A549 (cell line): ENCODE measurements around the gene TBC1D22A. TPM values are rescaled to one million over a fixed set of nuclear protein-coding genes. Genes with fewer than 3 reads are reported as not detected.

Source experiments
- ATAC-seq, 2 experiments: fragments of 200-7000 bp in 1 of 2; fragments of >200 bp in 1 of 2; cut with Nextera tagmentation in 1 of 2; cut with Tn5 transposase in 1 of 2; 3 replicates each; pipeline versions ENCODE4 v1.8.0 to v1.9.1; 2018 to 2020; ENCODE audit warnings: mild to moderate bottlenecking in 1 of 2, moderate library complexity in 1 of 2
- CTCF ChIA-PET: fragments of 300-600 bp; sonication (Branson Sonifier 250); formaldehyde crosslinking; extraction: SDS; loops from one replicate; lab custom pipeline; 2021; ENCODE audit warnings: antibody characterized with exemption, inconsistent platforms; lab: Yijun Ruan, JAX
- POLR2A ChIA-PET: fragments of 350-600 bp; formaldehyde crosslinking; extraction: SDS; loops from one replicate; lab custom pipeline; 2021; ENCODE audit warnings: antibody characterized with exemption, inconsistent platforms; lab: Yijun Ruan, JAX
- DNase-seq, 2 experiments: peaks; one replicate each; pipeline versions ENCODE4 v3.0.0 to v3.0.0-alpha.2; 2011 to 2016; ENCODE audit warnings: low read depth in 1 of 2, low spot score in 1 of 2
- FAIRE-seq: peaks from 2 replicates; lab custom pipeline; 2011; peaks lifted over from hg19 to GRCh38; lab: Jason Lieb, UNC
- H3K27ac ChIP-seq, 2 experiments: fragments of >200 bp; sonication (Bioruptor Twin); formaldehyde crosslinking; 3 replicates each; pipeline ENCODE4 v1.5.1; 2016 to 2017
- H3K4me1 ChIP-seq: fragments of >200 bp; sonication (Bioruptor Twin); formaldehyde crosslinking; 3 replicates; pipeline ENCODE4 v1.6.1; 2016
- H3K4me2 ChIP-seq: fragments of >200 bp; sonication (Bioruptor Twin); formaldehyde crosslinking; 3 replicates; pipeline ENCODE4 v1.6.1; 2016
- H3K4me3 ChIP-seq: fragments of >200 bp; sonication (Bioruptor Twin); formaldehyde crosslinking; 3 replicates; pipeline ENCODE4 v1.5.1; 2016
- H3K9me3 ChIP-seq: fragments of >200 bp; sonication (Bioruptor Twin); formaldehyde crosslinking; 3 replicates; pipeline ENCODE4 v1.6.1; 2016
- BHLHE40 ChIP-seq: IDR thresholded peaks from 2 replicates; pipeline ENCODE4 v1.6.1; 2012; ENCODE audit warnings: low read depth, low read length, inconsistent platforms
- CBX8 ChIP-seq: fragments of 200-600 bp; sonication (generic); IDR thresholded peaks from 2 replicates; pipeline ENCODE4 v1.6.1; 2016
- CHD4 ChIP-seq: fragments of 200-600 bp; sonication (generic); IDR thresholded peaks from 2 replicates; pipeline ENCODE4 v1.6.1; 2016; ENCODE audit warnings: antibody characterized with exemption, mild to moderate bottlenecking, borderline replicate concordance
- E2F6 ChIP-seq: IDR thresholded peaks from 2 replicates; pipeline ENCODE4 v1.6.1; 2012; ENCODE audit warnings: low read depth, borderline replicate concordance
- EHMT2 ChIP-seq: fragments of 200-600 bp; sonication (generic); IDR thresholded peaks from 2 replicates; pipeline ENCODE4 v1.6.1; 2016; ENCODE audit warnings: antibody characterized with exemption, low read depth, mild to moderate bottlenecking, moderate library complexity
- ESRRA ChIP-seq: fragments of 150-350 bp; IDR thresholded peaks from 2 replicates; pipeline ENCODE4 v1.6.1; 2014; ENCODE audit warnings: mild to moderate bottlenecking, low read length, borderline replicate concordance
- FOSB ChIP-seq: fragments of 250-450 bp; sonication (Bioruptor Pico); IDR thresholded peaks from 2 replicates; pipeline ENCODE4 v1.5.0; 2020; ENCODE audit warnings: mild to moderate bottlenecking, moderate library complexity
- FOSL2 ChIP-seq, 2 experiments: fragments of 450-650 bp in 1 of 2; fragments of >200 bp in 1 of 2; sonication (Bioruptor Twin) in 1 of 2; formaldehyde crosslinking; IDR thresholded peaks; 2 replicates each; pipeline versions ENCODE4 v1.5.0 to v1.6.1; 2016 to 2020; ENCODE audit warnings: mild to moderate bottlenecking in 1 of 2, moderate library complexity in 1 of 2
- GATA3 ChIP-seq: IDR thresholded peaks from 2 replicates; pipeline ENCODE4 v1.6.1; 2012; ENCODE audit warnings: borderline replicate concordance
- HDAC2 ChIP-seq: fragments of 200-600 bp; sonication (generic); IDR thresholded peaks from 2 replicates; pipeline ENCODE4 v1.6.1; 2016
- HEYL ChIP-seq: fragments of 250-450 bp; sonication (Bioruptor Pico); IDR thresholded peaks from 2 replicates; pipeline ENCODE4 v1.8.0; 2021; ENCODE audit warnings: mild to moderate bottlenecking, moderate library complexity
- JUN ChIP-seq, 2 experiments: fragments of >200 bp; sonication (Bioruptor Twin); formaldehyde crosslinking; IDR thresholded peaks; 2 replicates in 1 of 2; 3 replicates in 1 of 2; pipeline ENCODE4 v1.6.1; 2016 to 2017
- KDM5A ChIP-seq: fragments of 200-600 bp; sonication (generic); IDR thresholded peaks from 2 replicates; pipeline ENCODE4 v1.6.1; 2016; ENCODE audit warnings: antibody characterized with exemption, mild to moderate bottlenecking
- NR3C1 ChIP-seq: fragments of >200 bp; sonication (Bioruptor Twin); formaldehyde crosslinking; IDR thresholded peaks from 3 replicates; pipeline ENCODE4 v1.6.1; 2017
- POLR2A ChIP-seq: IDR thresholded peaks from 2 replicates; pipeline ENCODE4 v1.6.1; 2012; ENCODE audit warnings: mild to moderate bottlenecking, low read length
- POLR2AphosphoS2 ChIP-seq: conservative IDR thresholded peaks from 2 replicates; pipeline ENCODE4 v1.6.1; 2012; ENCODE audit warnings: low read length, improper control_type of control experiment, inconsistent platforms
- RCOR1 ChIP-seq: fragments of 150-350 bp; IDR thresholded peaks from 2 replicates; pipeline ENCODE4 v1.6.1; 2014; ENCODE audit warnings: antibody characterized with exemption, low read length, low read depth
- SREBF2 ChIP-seq: fragments of 450-650 bp; IDR thresholded peaks from 2 replicates; pipeline ENCODE4 v1.6.1; 2014; ENCODE audit warnings: mild to moderate bottlenecking, moderate library complexity
- TP53 ChIP-seq: fragments of 250-450 bp; sonication (Bioruptor Pico); IDR thresholded peaks from 2 replicates; pipeline ENCODE4 v1.5.0; 2021; ENCODE audit warnings: mild to moderate bottlenecking, moderate library complexity
- ZFP36 ChIP-seq: fragments of 450-650 bp; IDR thresholded peaks from 2 replicates; pipeline ENCODE4 v1.6.1; 2014; ENCODE audit warnings: borderline replicate concordance; ENCODE audit not compliant: partially characterized antibody
- ZSCAN20 ChIP-seq: fragments of 250-450 bp; sonication (Bioruptor Pico); IDR thresholded peaks from 2 replicates; pipeline ENCODE4 v1.8.0; 2022; ENCODE audit warnings: mild to moderate bottlenecking, moderate library complexity
- WGBS: methylation state at CpG from one replicate; pipeline ENCODE4 v1.1.6; 2017; ENCODE audit errors: missing lambda C conversion rate; 5-methylcytosine and 5-hydroxymethylcytosine counted together
- polyA plus RNA-seq, 4 experiments: library from polyadenylated mRNA; depleted of rRNA in 3 of 4; stranded (reverse); fragments of >200 nt; fragmentation: RNase III in 1 of 4; extraction: RNeasy Plus Mini Kit Qiagen cat#74134 plus additional on column Dnase treatment in 1 of 4; gene quantifications; 2 replicates in 3 of 4; 3 replicates in 1 of 4; pipeline ENCODE4 v1.2.3, GENCODE V29; 2011 to 2017
- TF ChIP-seq, protein P1 (sequence below): fragments of 450-650 bp; IDR thresholded peaks from 2 replicates; pipeline ENCODE4 v1.6.1; 2014; ENCODE audit warnings: antibody characterized with exemption
- TF ChIP-seq, protein P2 (sequence below): fragments of 150-350 bp; IDR thresholded peaks from 2 replicates; pipeline ENCODE4 v1.6.1; 2014; ENCODE audit warnings: low read depth, mild to moderate bottlenecking, low read length
- TF ChIP-seq, protein P3 (sequence below): IDR thresholded peaks from 2 replicates; pipeline ENCODE4 v1.6.1; 2012
- TF ChIP-seq, protein P4 (sequence below): IDR thresholded peaks from 2 replicates; pipeline ENCODE4 v1.6.1; 2012

Gene TBC1D22A
- polyA plus RNA-seq, 2 of the 4 experiments (the other 2 are of a cell fraction) = 8.9 to 10.8 TPM

GRCh38 chr22:47160781-47161520 is 398.5 kb downstream of the TBC1D22A start:
- CTCF ChIA-PET = no interaction called here

GRCh38 chr22:47161631-47162030 is 399.2 kb downstream of the TBC1D22A start:
- H3K4me2 ChIP-seq = no peak overlapping the region
- DNase-seq = no peak
- H3K9me3 ChIP-seq = no peaks in the 10 kb centered on the region
- POLR2A ChIA-PET = no interaction called here
- H3K27ac ChIP-seq = no peak overlapping the region
- no peak for ATAC-seq
- no peak for FAIRE-seq
- WGBS = 74% methylated on average over 15 of the region's 17 CpGs
- TF ChIP-seq RCOR1 = no peak
- no peak for TF ChIP-seq POLR2A
- TF ChIP-seq BHLHE40 = no peak
- TF ChIP-seq CBX8 = no peak
- no peak for TF ChIP-seq HEYL (CRISPR knock-in tag)
- no peak for TF ChIP-seq POLR2AphosphoS2
- TF ChIP-seq, protein P1, sequence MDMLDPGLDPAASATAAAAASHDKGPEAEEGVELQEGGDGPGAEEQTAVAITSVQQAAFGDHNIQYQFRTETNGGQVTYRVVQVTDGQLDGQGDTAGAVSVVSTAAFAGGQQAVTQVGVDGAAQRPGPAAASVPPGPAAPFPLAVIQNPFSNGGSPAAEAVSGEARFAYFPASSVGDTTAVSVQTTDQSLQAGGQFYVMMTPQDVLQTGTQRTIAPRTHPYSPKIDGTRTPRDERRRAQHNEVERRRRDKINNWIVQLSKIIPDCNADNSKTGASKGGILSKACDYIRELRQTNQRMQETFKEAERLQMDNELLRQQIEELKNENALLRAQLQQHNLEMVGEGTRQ = no peak
- TF ChIP-seq ESRRA = no peak
- no peak for TF ChIP-seq FOSB (CRISPR knock-in tag)
- TF ChIP-seq ZFP36 = no peak
- TF ChIP-seq KDM5A = no peak
- TF ChIP-seq E2F6 = no peak
- no peak for TF ChIP-seq NR3C1
- TF ChIP-seq EHMT2 = no peak
- H3K4me3 ChIP-seq = no peak overlapping the region
- CTCF ChIA-PET = interaction anchor here (0.5 kb wide), 1 partner anchor 356 kb away, joined by 3 read pairs; no protein-coding TSS in a partner anchor
- no peaks in the 10 kb centered on the region for H3K4me1 ChIP-seq

More at GRCh38 chr22:47160781-47161520, 398.5 kb downstream of the TBC1D22A start:
- POLR2A ChIA-PET = no interaction called here
- Histone ChIP-seq H3K4me2 (no peak overlapping the region), H3K27ac (no peak overlapping the region), H3K4me1 (no peaks in the 10 kb centered on the region), H3K9me3 (no peaks in the 10 kb centered on the region), H3K4me3 (no peak overlapping the region)
- FAIRE-seq (no peak), DNase-seq (no peak), ATAC-seq (no peak)
- no peak for TF ChIP-seq JUN (IDR thresholded peaks at IDR 0.05)
- TF ChIP-seq SREBF2 = no peak
- TF ChIP-seq FOSL2 (IDR thresholded peaks at IDR 0.05) = no peak
- TF ChIP-seq FOSL2 (CRISPR knock-in tag; IDR thresholded peaks at IDR 0.05) = no peak
- no peak for TF ChIP-seq TP53 (CRISPR knock-in tag)
- no peak for TF ChIP-seq CHD4
- TF ChIP-seq, protein P2, sequence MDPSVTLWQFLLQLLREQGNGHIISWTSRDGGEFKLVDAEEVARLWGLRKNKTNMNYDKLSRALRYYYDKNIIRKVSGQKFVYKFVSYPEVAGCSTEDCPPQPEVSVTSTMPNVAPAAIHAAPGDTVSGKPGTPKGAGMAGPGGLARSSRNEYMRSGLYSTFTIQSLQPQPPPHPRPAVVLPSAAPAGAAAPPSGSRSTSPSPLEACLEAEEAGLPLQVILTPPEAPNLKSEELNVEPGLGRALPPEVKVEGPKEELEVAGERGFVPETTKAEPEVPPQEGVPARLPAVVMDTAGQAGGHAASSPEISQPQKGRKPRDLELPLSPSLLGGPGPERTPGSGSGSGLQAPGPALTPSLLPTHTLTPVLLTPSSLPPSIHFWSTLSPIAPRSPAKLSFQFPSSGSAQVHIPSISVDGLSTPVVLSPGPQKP = no peak
- TF ChIP-seq HDAC2 = no peak
- TF ChIP-seq ZSCAN20 (CRISPR knock-in tag) = no peak
- TF ChIP-seq CBX8 = no peak
- TF ChIP-seq, protein P3, sequence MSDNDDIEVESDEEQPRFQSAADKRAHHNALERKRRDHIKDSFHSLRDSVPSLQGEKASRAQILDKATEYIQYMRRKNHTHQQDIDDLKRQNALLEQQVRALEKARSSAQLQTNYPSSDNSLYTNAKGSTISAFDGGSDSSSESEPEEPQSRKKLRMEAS = no peak
- TF ChIP-seq, protein P4, sequence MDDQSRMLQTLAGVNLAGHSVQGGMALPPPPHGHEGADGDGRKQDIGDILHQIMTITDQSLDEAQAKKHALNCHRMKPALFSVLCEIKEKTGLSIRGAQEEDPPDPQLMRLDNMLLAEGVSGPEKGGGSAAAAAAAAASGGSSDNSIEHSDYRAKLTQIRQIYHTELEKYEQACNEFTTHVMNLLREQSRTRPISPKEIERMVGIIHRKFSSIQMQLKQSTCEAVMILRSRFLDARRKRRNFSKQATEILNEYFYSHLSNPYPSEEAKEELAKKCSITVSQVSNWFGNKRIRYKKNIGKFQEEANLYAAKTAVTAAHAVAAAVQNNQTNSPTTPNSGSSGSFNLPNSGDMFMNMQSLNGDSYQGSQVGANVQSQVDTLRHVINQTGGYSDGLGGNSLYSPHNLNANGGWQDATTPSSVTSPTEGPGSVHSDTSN = no peak
- TF ChIP-seq GATA3 = no peak
- WGBS = 78% methylated on average over 14 of the region's 15 CpGs
